Measurements from ENCODE around the gene PRG3. TPM values are rescaled to one million over a fixed set of nuclear protein-coding genes. Genes with fewer than 3 reads are reported as not detected.

Gene PRG3
- total and polyA plus RNA-seq, 2 donors (not counting 3 experiments of a cell fraction or from before 2014, with no cell fraction given): not detected

DNA sequence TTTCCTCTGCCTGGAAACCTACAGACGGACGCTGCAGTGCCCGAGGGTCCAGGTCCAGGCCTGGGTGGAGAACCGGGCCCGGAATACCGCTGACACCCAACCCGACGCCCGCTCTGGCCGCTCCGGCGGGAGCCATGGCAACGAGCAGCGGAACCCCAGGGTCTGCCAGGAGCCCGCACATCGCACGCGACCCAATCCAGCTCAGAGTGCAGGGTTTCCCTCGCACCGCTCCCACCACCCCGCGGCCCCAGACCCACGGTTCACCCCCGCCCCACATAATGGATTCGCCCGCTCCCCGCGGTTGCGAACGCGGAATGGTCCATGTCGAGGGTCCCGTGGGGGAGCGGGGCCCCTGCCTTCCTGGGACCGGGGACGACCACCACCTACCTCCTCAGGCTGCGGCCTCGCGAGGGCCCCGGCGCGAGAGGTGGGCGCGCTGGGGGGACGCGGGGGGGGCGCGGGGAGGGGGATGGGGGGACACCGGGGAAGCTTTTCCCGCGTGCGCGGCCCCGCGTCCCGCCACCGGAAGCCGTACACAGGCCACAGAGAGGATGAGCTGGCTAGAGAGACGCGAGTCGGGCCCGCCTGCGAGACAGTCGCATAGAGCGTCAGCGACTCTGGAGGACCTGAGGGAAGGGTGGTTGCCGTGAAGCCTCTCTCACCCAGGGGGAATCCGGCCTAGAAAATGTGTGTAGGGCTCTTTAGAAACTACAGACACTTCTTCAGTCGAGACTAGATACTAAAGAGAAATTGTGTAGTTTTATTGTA, 45.4 kb downstream of the PRG3 start, which contains the start of gene SSRP1:
TSS of gene SSRP1 (minus strand) at position 550 of the 768 bp plus-strand sequence. CDS start 771 bp downstream, outside the sequence.
- Histone ChIP-seq H3K36me3 (ENCODE audit: control insufficient read depth in 2 of 2, extremely low read depth in 1 of 2, insufficient read depth in 2 of 2, low read length in 2 of 2) (peaks cover 14 to 18% of the 10 kb centered on the region in 2 experiments), H3K9ac (replicated peaks; ENCODE audit: extremely low read depth, insufficient read depth, low read length) (peak within 1 kb of the TSS; percentile 85), H3K4me3 (replicated peaks in 1 of 3; ENCODE audit: insufficient read depth in 1 of 3, low read depth in 1 of 3, low read length in 3 of 3) (peak within 1 kb of the TSS; percentile 58 to 82 (median 61)), H3K4me1 (ENCODE audit: control insufficient read depth, extremely low read depth, insufficient read depth, low read length) (peaks cover 17% of the 10 kb centered on the region), H3K4me2 (ENCODE audit: insufficient read depth, low read length) (peak within 1 kb of the TSS; percentile 79), H3K9me1 (replicated peaks; ENCODE audit: control insufficient read depth, extremely low read depth, insufficient read depth, low read length) (no peaks in the 10 kb centered on the region), H4K20me1 (replicated peaks; ENCODE audit: control insufficient read depth, extremely low read depth, insufficient read depth, low read length) (no peaks in the 10 kb centered on the region), H3K9me3 (replicated peaks; ENCODE audit: control insufficient read depth, insufficient read depth, low read length) (no peaks in the 10 kb centered on the region), H3K27ac (ENCODE audit: insufficient read depth, low read depth, low read length) (peak within 1 kb of the TSS; percentile 54), H2AFZ (ENCODE audit: low read depth, low read length) (peak within 1 kb of the TSS; percentile 83), H3K27me3 (ENCODE audit: control insufficient read depth in 2 of 2, insufficient read depth in 2 of 2, low read length in 2 of 2) (peaks cover 4 to 9% of the 10 kb centered on the region in 2 experiments), H3K79me2 (ENCODE audit: control insufficient read depth, insufficient read depth, low read length) (peaks cover 28% of the 10 kb centered on the region)
- BruUV-seq (replicated peaks): no TSS peak
- ChIA-PET POLR2A (interaction anchor here (0.9 to 1.1 kb wide), 4 partner anchors 9 to 64 kb away, joined by 3 to 4 read pairs (median 3); no protein-coding TSS in a partner anchor), CTCF (interaction anchor here (0.9 to 1.6 kb wide), 9 partner anchors 10 to 495 kb away, joined by 3 to 10 read pairs (median 5); no protein-coding TSS in a partner anchor)
- dilution Hi-C loops (cut with MboI; ENCODE audit: extremely low pct_ligation_motif_present, low sequenced_read_pairs): no loop called here
- intact Hi-C loops (cut with micrococcal nuclease): loop anchor here (1.0 to 5.0 kb wide), 4 partner anchors 10 to 332 kb away; partner anchors contain the start of gene ZDHHC5
- TF ChIP-seq POLR2A (IDR thresholded peaks at IDR 0.05; ENCODE audit: low read depth, low read length) (peak; percentile 82), MYC (IDR thresholded peaks at IDR 0.05; ENCODE audit: low read depth, low read length) (peak; percentile 61), POLR2AphosphoS5 (IDR thresholded peaks at IDR 0.05; ENCODE audit: insufficient read depth, low read depth, low read length) (peak; percentile 74), JUN (IDR thresholded peaks at IDR 0.05; ENCODE audit: borderline replicate concordance, insufficient read depth, insufficient read length, low read depth) (no peak), GATA2 (IDR thresholded peaks at IDR 0.05; ENCODE audit: insufficient read depth, insufficient read length, low read depth, low read length) (no peak)
- TF ChIP-seq, protein P1, sequence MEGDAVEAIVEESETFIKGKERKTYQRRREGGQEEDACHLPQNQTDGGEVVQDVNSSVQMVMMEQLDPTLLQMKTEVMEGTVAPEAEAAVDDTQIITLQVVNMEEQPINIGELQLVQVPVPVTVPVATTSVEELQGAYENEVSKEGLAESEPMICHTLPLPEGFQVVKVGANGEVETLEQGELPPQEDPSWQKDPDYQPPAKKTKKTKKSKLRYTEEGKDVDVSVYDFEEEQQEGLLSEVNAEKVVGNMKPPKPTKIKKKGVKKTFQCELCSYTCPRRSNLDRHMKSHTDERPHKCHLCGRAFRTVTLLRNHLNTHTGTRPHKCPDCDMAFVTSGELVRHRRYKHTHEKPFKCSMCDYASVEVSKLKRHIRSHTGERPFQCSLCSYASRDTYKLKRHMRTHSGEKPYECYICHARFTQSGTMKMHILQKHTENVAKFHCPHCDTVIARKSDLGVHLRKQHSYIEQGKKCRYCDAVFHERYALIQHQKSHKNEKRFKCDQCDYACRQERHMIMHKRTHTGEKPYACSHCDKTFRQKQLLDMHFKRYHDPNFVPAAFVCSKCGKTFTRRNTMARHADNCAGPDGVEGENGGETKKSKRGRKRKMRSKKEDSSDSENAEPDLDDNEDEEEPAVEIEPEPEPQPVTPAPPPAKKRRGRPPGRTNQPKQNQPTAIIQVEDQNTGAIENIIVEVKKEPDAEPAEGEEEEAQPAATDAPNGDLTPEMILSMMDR (IDR thresholded peaks at IDR 0.05; ENCODE audit: extremely low read depth in 1 of 2, insufficient read depth in 1 of 2, low read depth in 1 of 2, low read length in 2 of 2): no peak
- peak; percentile 77 for DNase-seq (ENCODE audit: low read depth, low spot score)
- FAIRE-seq: peak; percentile 95

Measured in endothelial cell of umbilical vein (primary cell).